Gastroesophageal sphincter (tissue), 2 donors: ENCODE measurements around the gene DPP6.

Source experiments
- EP300 ChIP-seq: sonication (generic); formaldehyde crosslinking; IDR thresholded peaks from one replicate; pipeline ENCODE4 v1.6.1; 2017; ENCODE audit warnings: antibody characterized with exemption, mild to moderate bottlenecking
- POLR2A ChIP-seq, 2 donors: fragments of 450-650 bp; IDR thresholded peaks; one replicate each; pipeline ENCODE4 v1.6.1; 2017; ENCODE audit warnings: antibody characterized with exemption in 2 of 2, mild to moderate bottlenecking in 2 of 2, moderate library complexity in 1 of 2

GRCh38 chr7:154693661-154694060 is 641.5 kb downstream of the DPP6 start:
- no peak for TF ChIP-seq POLR2A (IDR thresholded peaks at IDR 0.05)
- TF ChIP-seq EP300: no peak
